Activated naive CD8-positive, alpha-beta T cell treated with anti-CD3 and anti-CD28 coated beads, Interleukin-2, amount 10 ng/mL, durations not matched to agents 7 days and 5 days (primary cell): Measurements from ENCODE around the gene ITCH. TPM values are rescaled to one million over a fixed set of nuclear protein-coding genes. Genes with fewer than 3 reads are reported as not detected.
"Not testable (repeated sequence)": the region's sequence is repeated elsewhere in the genome, so short reads cannot be mapped to it uniquely, and the experiment has no call there.

Experiments
- ATAC-seq: fragments of 150-1000 bp; cut with Tn5 transposase; one replicate; pipeline ENCODE4 v1.10.0; 2021; ENCODE audit warnings: low read depth, moderate library complexity
- POLR2A ChIA-PET: fragments of 350-600 bp; sonication (Branson Sonifier 250); formaldehyde crosslinking; loops from one replicate; lab custom pipeline; 2021; ENCODE audit warnings: antibody characterized with exemption; lab: Charles Lee
- DNase-seq: peaks from one replicate; pipeline ENCODE4 v3.0.0; 2021
- H3K27ac Mint-ChIP-seq: one replicate; pipeline ENCODE4 v1.8.0; 2022; ENCODE audit warnings: mild to moderate bottlenecking, mixed read lengths
- H3K27me3 Mint-ChIP-seq: one replicate; pipeline ENCODE4 v1.8.0; 2022; ENCODE audit warnings: mild to moderate bottlenecking, moderate library complexity, mixed read lengths
- H3K36me3 Mint-ChIP-seq: one replicate; pipeline ENCODE4 v1.8.0; 2021; ENCODE audit warnings: mild to moderate bottlenecking, mixed read lengths
- H3K4me1 Mint-ChIP-seq: one replicate; pipeline ENCODE4 v1.8.0; 2021; ENCODE audit warnings: mixed read lengths
- H3K4me3 Mint-ChIP-seq: one replicate; pipeline ENCODE4 v1.8.0; 2022; ENCODE audit warnings: mild to moderate bottlenecking, moderate library complexity, mixed read lengths
- H3K9me3 Mint-ChIP-seq: one replicate; pipeline ENCODE4 v1.8.0; 2021; ENCODE audit warnings: mixed read lengths
- total RNA-seq, 2 experiments: library from RNA; stranded (reverse); gene quantifications; one replicate each; pipeline ENCODE4 v1.2.3, GENCODE V29; 2021

ITCH gene
- total RNA-seq, result 10 to 100 TPM; 57.4 to 59.7 TPM

DNA sequence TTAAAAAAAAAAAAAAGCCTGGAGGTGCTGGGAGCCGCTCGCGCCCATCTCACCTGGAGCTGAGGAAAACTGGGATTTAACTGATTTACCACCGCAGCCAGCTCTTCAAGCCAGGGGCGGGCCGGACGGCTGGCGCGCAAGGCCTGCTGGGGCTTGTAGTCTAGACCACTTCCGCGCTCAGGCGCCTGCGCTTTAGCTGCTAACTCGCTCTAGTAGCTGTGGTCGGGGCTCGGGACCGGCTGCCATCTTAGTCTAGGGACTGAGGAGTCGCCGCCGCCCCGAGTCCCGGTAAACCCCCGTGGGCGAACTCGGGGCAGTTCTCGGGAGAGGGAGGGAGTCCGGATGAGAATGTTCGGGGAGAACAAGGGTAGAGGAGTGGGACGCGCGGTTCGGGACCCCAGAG lies at the start of gene ITCH:
Gene ITCH, plus strand, starts transcription at position 212 of the 403 bp plus-strand sequence. CDS start 30,539 bp downstream, outside the sequence.
- Mint-ChIP-seq H3K27ac (peak within 1 kb of the TSS; percentile 96), H3K27me3 (peaks cover 2% of the 10 kb centered on the region), H3K36me3 (peaks cover 18% of the 10 kb centered on the region), H3K4me3 (peak within 1 kb of the TSS; percentile 95), H3K4me1 (peaks cover 21% of the 10 kb centered on the region), H3K9me3 (no peaks in the 10 kb centered on the region)
- POLR2A ChIA-PET, result interaction anchor here (0.5 to 2.6 kb wide), 19 partner anchors 8 to 314 kb away, joined by 3 to 29 read pairs (median 4); partner anchors contain the start of genes AHCY, DYNLRB1, EIF2S2 and PIGU
- DNase-seq, result peak; percentile 91
- peak; percentile 96 for ATAC-seq

DNA sequence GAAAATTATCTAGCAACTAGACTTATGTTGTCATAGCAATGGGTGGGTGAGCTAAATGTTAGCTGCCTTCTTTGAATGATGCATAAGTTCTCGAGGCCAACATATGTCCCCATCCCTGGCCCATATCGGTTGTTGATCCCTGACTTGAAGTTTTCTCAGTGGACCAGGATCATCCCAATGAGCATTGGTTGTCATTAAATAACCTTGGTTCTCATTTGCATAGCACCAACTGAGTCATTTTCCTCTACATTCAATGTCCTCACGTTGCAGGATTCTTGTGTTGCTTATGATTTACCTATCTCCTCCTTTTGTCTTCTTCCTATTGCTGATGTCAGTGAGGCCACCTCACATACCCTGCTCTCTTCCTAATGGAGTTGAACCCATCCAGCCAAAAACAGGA lies 47.8 kb upstream of the ITCH start:
- Mint-ChIP-seq H3K36me3 (no peaks in the 10 kb centered on the region), H3K27me3 (peaks cover 35% of the 10 kb centered on the region), H3K4me1 (peaks cover 7% of the 10 kb centered on the region), H3K4me3 (no peak overlapping the region), H3K9me3 (no peaks in the 10 kb centered on the region), H3K27ac (no peak overlapping the region)
- POLR2A ChIA-PET, result no interaction called here
- no peak for DNase-seq
- ATAC-seq, result no peak

DNA sequence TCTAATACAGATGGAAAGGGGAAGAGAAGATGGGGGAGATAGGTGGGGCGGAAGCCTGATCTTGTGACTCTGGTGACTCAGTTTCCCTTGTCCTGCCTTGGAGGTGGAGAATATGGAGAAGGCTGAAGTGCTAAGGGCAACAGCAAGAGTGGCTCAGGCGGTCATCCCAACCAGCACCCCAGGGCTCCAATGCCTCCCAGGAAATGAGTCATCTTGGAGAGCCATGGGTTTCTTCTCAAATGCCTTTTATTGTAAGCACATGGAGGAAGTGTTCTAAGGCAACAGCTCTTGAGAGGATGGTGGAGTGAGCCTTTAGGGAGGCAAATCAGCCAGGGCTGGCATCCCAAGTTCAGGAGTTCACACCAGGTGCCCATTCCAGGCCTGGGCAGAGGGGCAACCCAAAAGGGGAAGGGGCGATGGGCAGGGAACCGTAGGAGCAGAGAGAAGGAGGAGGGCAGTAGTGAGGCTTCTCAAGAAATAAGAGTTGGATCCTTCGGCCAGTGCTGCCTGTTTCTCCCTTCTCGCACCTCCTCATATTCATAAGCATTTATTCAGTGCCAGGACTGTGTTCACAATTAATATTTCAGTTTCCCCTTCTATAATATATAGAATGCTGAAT lies 46.8 kb upstream of the ITCH start:
- ATAC-seq, result no peak
- Mint-ChIP-seq H3K27me3 (peaks cover 29% of the 10 kb centered on the region), H3K4me3 (no peak overlapping the region), H3K27ac (no peak overlapping the region), H3K36me3 (no peaks in the 10 kb centered on the region), H3K9me3 (no peaks in the 10 kb centered on the region), H3K4me1 (peaks cover 7% of the 10 kb centered on the region)
- POLR2A ChIA-PET, result no interaction called here
- DNase-seq, result no peak

DNA sequence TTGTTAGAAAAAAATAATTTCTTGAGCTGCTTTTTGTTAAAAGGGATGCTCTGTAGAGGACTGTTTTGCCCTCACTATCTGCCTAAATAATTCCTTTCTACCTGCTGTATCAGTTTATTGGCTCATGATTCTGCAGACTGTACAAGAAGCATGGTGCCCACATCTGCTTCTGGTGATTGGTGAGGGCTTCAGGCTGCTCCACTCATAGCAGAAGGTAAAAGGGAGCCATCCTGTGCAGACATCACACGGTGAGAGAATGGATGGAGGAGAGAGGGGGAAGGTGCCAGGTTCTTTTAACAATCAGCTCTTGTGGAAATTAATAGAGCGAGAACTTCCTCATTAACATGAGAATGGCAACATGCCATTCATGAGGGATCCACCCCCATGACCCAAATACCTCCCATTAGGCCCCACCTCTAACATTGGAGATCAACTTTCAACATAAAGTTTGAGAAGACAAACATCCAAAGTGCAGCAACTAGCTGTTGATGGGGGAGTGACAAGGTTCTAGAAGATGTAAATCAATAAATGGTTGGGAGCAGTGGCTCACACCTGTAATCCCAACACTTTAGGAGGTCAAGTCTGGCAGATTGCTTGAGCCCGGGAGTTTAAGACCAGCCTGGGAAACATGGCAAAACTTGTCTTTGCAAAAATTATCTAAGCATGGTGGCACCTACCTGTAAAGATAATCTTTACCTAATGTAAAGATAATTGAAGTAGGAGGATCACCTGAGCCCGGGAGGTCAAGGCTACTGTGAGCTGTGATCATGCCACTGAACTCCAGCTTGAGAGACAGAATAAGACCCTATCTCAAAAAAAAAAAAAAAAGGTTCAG lies 44.2 kb upstream of the ITCH start:
- peaks cover 29% of the 10 kb centered on the region for H3K27me3 Mint-ChIP-seq
- no peak for ATAC-seq
- H3K4me1 Mint-ChIP-seq, result no peaks in the 10 kb centered on the region
- H3K4me3 Mint-ChIP-seq, result no peak overlapping the region
- DNase-seq, result no peak
- no peak overlapping the region for H3K27ac Mint-ChIP-seq
- H3K9me3 Mint-ChIP-seq, result no peaks in the 10 kb centered on the region
- POLR2A ChIA-PET, result no interaction called here
- no peaks in the 10 kb centered on the region for H3K36me3 Mint-ChIP-seq

DNA sequence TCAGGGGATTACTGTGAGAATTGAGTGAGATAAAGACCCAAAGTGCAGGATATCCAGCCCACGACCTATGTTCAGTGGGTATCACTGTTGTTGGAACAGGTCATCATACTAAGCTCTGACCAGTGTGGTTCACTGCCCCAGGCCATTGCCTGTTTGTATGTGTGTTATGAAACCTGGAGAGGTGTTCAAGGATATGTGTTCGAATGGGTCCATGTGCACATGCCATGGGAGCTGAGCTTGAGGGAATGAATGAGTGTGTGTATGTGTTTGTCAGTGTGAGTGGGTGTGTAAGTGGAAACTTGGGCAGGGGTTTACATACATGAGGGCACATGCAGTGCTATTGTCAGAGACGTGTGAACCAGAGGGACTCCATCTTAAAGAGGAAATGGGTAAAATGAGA lies 42.2 kb upstream of the ITCH start:
- Mint-ChIP-seq H3K4me3 (no peak overlapping the region), H3K36me3 (no peaks in the 10 kb centered on the region), H3K27ac (no peak overlapping the region), H3K4me1 (no peaks in the 10 kb centered on the region), H3K27me3 (peaks cover 29% of the 10 kb centered on the region), H3K9me3 (no peaks in the 10 kb centered on the region)
- no peak for DNase-seq
- no peak for ATAC-seq
- POLR2A ChIA-PET, result no interaction called here

DNA sequence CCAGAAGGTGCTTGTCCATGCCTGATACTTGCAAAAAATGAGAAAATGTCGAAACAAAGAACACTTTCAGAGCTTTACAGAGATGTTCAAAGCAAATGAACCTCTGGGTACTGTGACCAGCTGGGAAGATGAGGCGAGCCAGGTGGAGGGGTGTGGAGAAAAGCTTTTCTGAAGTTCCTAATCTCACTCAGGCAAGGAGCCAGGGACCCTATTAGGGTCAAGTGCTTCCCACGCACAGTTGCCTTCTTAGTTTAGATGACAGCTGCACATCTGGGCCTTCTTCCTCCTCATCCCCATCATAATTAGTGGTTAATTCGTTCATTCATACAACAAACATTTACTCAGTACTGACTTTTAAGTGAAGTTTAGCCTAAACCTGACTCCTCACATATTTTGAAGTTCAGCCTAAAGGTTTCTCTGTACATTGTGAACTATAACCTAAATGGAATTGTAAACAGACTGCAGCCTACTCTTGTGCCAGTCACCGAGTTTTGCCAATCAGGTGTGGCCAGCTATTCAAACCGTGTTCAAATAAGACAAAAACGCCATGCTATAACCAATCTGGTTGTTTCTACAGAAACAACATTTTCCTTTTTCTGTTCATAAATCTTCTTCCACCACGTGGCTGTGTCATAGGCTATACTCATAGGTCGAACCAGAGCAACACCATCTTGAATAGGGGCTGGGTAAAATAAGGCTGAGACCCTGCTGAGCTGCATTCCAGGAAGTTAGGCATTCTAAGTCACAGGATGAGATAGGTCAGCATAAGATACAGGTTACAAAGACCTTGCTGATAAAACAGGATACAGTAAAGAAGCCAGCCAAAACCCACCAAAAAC lies 40.6 kb upstream of the ITCH start:
- no peak overlapping the region for H3K4me3 Mint-ChIP-seq

DNA sequence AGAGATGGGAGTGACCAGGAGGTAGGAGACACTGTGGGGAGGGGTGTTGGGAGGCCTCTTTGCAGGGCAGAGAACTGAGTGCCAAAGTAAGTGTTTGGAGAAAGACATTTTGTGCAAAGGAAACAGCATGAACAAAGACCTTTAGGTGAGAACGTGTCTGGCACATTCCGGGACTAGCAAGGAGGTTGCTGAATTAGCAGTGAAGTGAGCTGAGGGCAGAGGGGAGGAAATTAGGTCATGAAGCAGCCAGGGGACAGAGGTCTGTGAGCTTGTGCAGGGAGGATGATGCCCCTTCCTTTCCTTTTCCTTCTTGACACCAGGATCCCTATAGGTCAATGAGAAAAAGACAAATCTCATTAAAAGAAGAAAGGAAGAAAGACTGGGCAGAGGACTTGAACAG lies 38.5 kb upstream of the ITCH start:
- H3K27ac Mint-ChIP-seq, result no peak overlapping the region
- no peak for DNase-seq
- H3K27me3 Mint-ChIP-seq, result peaks cover 21% of the 10 kb centered on the region
- no peaks in the 10 kb centered on the region for H3K4me1 Mint-ChIP-seq
- no peaks in the 10 kb centered on the region for H3K9me3 Mint-ChIP-seq
- ATAC-seq, result no peak
- H3K4me3 Mint-ChIP-seq, result no peak overlapping the region
- POLR2A ChIA-PET, result no interaction called here
- H3K36me3 Mint-ChIP-seq, result no peaks in the 10 kb centered on the region

More for the DNA sequence above, 40.6 kb upstream of the ITCH start:
- H3K9me3 Mint-ChIP-seq, result no peaks in the 10 kb centered on the region
- no peaks in the 10 kb centered on the region for H3K4me1 Mint-ChIP-seq
- ATAC-seq (no peak), DNase-seq (no peak)
- H3K27me3 Mint-ChIP-seq, result peaks cover 26% of the 10 kb centered on the region
- no peaks in the 10 kb centered on the region for H3K36me3 Mint-ChIP-seq
- H3K27ac Mint-ChIP-seq, result no peak overlapping the region
- POLR2A ChIA-PET, result no interaction called here

DNA sequence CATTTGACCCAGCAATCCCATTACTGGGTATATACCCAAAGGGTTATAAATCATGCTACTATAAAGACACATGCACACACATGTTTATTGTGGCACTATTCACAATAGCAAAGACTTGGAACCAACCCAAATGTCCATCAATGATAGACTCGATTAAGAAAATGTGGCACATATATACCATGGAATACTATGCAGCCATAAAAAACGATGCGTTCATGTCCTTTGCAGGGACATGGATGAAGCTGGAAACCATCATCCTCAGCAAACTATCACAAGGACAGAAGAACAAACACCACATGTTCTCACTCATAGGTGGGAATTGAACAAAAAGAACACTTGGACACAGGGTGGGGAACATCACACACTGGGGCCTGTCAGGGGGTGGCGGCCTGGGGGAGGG lies 34.9 kb upstream of the ITCH start:
- H3K4me3 Mint-ChIP-seq, H3K27me3 Mint-ChIP-seq, H3K27ac Mint-ChIP-seq, ATAC-seq, POLR2A ChIA-PET, DNase-seq, H3K4me1 Mint-ChIP-seq, H3K9me3 Mint-ChIP-seq, H3K36me3 Mint-ChIP-seq: not testable (repeated sequence)

DNA sequence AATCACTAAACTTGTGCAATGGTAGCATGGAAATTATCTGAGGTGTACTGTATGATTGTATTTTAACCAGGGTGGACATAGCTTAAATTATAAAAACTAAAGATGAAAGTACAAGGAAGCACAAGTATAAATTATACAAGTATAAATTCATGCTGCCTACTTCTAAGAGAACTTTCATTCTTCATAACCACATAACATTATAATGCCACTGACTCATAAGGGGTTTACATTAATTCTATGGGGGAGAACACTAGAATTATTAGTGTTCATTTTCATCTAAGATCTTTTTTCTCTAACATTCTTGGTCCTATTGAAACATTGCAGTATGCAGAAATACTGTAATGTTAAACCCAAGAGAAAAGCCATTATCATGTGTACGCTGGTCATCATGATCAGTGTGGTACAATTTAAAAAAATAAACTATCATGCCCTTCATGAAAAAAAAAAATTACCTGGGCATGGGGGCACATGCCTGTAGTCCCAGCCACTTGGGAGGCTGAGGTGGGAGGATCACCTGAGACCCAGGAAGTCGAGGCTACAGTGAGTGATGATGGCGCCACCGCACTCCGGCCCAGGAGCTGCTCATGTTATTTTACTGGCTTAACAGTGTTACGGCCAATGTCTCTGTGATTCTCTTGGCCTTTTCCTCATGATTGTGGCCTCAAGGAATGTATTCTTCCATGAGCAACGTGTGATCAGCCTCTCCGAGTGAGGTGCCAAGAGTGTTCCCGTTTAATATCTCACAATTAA lies 34.0 kb upstream of the ITCH start:
- no peaks in the 10 kb centered on the region for H3K9me3 Mint-ChIP-seq
- POLR2A ChIA-PET, result no interaction called here
- ATAC-seq (no peak), DNase-seq (no peak)
- H3K27ac Mint-ChIP-seq, result no peak overlapping the region
- H3K4me1 Mint-ChIP-seq, result no peaks in the 10 kb centered on the region
- peaks cover 3% of the 10 kb centered on the region for H3K27me3 Mint-ChIP-seq
- no peaks in the 10 kb centered on the region for H3K36me3 Mint-ChIP-seq
- H3K4me3 Mint-ChIP-seq, result no peak overlapping the region

DNA sequence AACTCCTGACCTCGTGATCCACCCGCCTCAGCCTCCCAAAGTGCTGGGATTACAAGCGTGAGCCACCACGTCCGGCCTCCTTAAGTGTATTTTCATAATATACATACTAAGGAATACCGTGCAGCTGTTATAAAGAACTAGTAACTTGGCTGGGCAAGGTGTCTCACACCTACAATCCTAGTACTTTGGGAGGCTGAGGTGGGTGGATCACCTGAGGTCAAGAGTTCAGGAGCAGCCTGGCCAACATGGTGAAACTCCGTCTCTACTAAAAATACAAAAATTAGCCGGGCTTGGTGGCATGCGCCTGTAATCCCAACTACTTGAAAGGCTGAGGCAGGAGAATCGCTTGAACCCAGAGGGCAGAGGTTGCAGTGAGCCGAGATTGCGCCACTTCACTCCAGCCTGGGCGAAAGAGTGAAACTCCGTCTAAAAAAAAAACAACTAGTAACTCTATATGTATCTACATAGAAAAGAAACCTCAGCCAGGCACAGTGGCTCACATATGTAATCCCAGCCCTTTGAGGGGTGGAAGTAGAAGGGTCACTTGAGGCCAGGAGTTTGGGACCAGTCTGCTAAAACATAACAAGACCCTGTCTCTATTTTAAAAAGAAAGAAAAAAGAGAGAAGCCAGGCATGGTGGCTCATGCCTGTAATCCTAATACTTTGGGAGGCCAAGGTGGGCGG lies 32.1 kb upstream of the ITCH start:
- H3K4me3 Mint-ChIP-seq, POLR2A ChIA-PET, DNase-seq, ATAC-seq, H3K27ac Mint-ChIP-seq, H3K4me1 Mint-ChIP-seq, H3K27me3 Mint-ChIP-seq, H3K9me3 Mint-ChIP-seq, H3K36me3 Mint-ChIP-seq: not testable (repeated sequence)

DNA sequence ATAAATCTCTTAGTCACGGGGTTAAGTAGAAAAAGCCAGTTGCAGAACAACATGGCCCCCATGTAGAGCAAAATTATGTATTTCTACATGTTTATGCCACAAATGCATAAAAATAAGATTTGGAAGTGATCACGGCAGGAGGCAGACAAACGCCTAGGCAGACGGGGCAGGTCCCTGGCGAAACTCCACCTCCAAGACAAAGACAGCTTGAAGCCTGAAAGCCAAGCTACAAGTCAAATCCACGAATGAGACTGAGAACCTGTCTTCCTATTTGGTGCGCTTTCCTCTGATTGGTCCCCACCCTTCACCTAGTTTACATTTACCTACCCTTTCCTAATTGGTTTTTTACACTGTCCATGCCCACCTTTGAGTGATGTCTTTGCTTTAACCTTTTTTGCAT lies 31.2 kb upstream of the ITCH start:
- Mint-ChIP-seq H3K36me3 (no peaks in the 10 kb centered on the region), H3K4me3 (no peak overlapping the region), H3K4me1 (peaks cover 4% of the 10 kb centered on the region), H3K27ac (no peak overlapping the region), H3K27me3 (peaks cover 3% of the 10 kb centered on the region), H3K9me3 (no peaks in the 10 kb centered on the region)
- no peak for ATAC-seq
- POLR2A ChIA-PET, result no interaction called here
- no peak for DNase-seq

DNA sequence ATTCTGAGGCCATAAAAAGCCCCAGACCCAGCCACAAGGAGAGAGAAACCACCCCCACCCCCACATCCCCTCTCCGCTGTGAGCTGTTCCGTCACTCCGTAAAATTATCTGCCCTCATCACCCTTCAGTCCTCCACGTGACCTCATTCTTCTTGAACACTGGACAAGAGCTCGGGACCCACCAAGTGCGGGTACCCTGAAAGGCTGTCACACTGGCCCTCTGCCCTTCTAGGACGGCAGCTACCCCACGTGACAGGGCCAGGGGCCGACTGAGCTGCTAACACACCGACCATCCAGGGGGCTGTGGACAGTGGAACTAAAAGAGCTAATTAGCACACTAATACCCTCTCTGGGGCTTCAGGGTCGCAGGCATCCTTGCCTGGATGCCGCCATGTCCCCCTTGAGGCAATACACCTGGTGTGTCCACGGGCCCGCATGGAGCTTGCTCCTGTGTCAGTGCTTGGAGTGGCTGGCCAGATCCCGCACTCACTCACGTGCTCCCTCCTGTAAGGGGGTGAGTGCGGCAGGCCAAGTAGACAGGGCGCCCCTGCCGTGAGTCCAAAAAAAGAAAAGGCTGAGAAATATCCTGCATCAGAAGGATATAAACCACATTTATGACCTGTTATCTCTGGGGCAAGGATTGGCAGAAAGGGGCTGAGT lies 30.7 kb upstream of the ITCH start:
- no peak overlapping the region for H3K27ac Mint-ChIP-seq
- H3K27me3 Mint-ChIP-seq, result peaks cover 3% of the 10 kb centered on the region
- H3K4me1 Mint-ChIP-seq, result peaks cover 4% of the 10 kb centered on the region
- H3K36me3 Mint-ChIP-seq, result no peaks in the 10 kb centered on the region
- POLR2A ChIA-PET, result interaction anchor here (0.7 kb wide), 1 partner anchor 187 kb away, joined by 4 read pairs; no protein-coding TSS in a partner anchor
- H3K4me3 Mint-ChIP-seq, result no peak overlapping the region
- no peaks in the 10 kb centered on the region for H3K9me3 Mint-ChIP-seq
- no peak for ATAC-seq
- DNase-seq, result no peak
